Measurements from ENCODE around the gene IRF2BP1.

- TF ChIP-seq CTCF (IDR thresholded peaks at IDR 0.05) (no peak), EZH2 (IDR thresholded peaks at IDR 0.05) (no peak), EZH2phosphoT487 (IDR thresholded peaks at IDR 0.05) (no peak)
Measured at GRCh38 chr19:45874620-45874966, 11.3 kb downstream of the IRF2BP1 start.
